PC-3 (cell line): ENCODE data around the gene CLRN3. TPM values are rescaled to one million over a fixed set of nuclear protein-coding genes. Genes with fewer than 3 reads are reported as not detected.

Source experiments
- ATAC-seq: fragments of 200-7000 bp; cut with Tn5 transposase; 2 replicates; pipeline ENCODE4 v1.9.1; 2020; ENCODE audit warnings: mild to moderate bottlenecking, moderate library complexity
- BruUV-seq: library from RNA; stranded (reverse); fragments of 400-500 nt; replicated peaks from 2 replicates; lab custom pipeline; 2021; lab: Mats Ljungman, UMichigan
- CTCF ChIA-PET: fragments of 300-600 bp; sonication (Branson Sonifier 250); formaldehyde crosslinking; loops from one replicate; lab custom pipeline; 2022; ENCODE audit warnings: antibody characterized with exemption; lab: Charles Lee
- POLR2A ChIA-PET: fragments of 300-600 bp; sonication (Branson Sonifier 250); formaldehyde crosslinking; loops from one replicate; lab custom pipeline; 2022; ENCODE audit warnings: antibody characterized with exemption; ENCODE audit not compliant: unreplicated experiment; lab: Charles Lee
- DNase-seq: peaks from one replicate; pipeline ENCODE4 v3.0.0-alpha.2; 2015
- H2AFZ ChIP-seq: fragments of 300-600 bp; sonication (generic); 2 replicates; pipeline ENCODE4 v1.6.0; 2016; ENCODE audit warnings: antibody characterized with exemption, low read length
- H3F3A ChIP-seq: fragments of 300-600 bp; sonication (generic); one replicate; pipeline ENCODE4 v1.6.0; 2017; ENCODE audit warnings: antibody characterized with exemption, low read length, control low read depth, mild to moderate bottlenecking; ENCODE audit not compliant: unreplicated experiment
- H3K27ac ChIP-seq: fragments of 300-600 bp; sonication (generic); 2 replicates; pipeline ENCODE4 v1.5.1; 2016; ENCODE audit warnings: mild to moderate bottlenecking, low read length
- H3K27me3 ChIP-seq: fragments of 300-600 bp; sonication (generic); 2 replicates; pipeline ENCODE4 v1.6.1; 2016; ENCODE audit warnings: low read length, mixed read lengths
- H3K36me3 ChIP-seq: fragments of 300-600 bp; sonication (generic); 2 replicates; pipeline ENCODE4 v1.6.1; 2016; ENCODE audit warnings: low read depth, mixed run types, low read length, mixed read lengths
- H3K4me1 ChIP-seq: fragments of 300-600 bp; sonication (generic); 2 replicates; pipeline ENCODE4 v1.5.1; 2016; ENCODE audit warnings: low read length; ENCODE audit not compliant: insufficient read depth
- H3K4me2 ChIP-seq: fragments of 300-600 bp; sonication (generic); 2 replicates; pipeline ENCODE4 v1.6.0; 2016; ENCODE audit warnings: low read length
- H3K4me3 ChIP-seq: fragments of 300-600 bp; sonication (generic); 2 replicates; pipeline ENCODE4 v1.5.1; 2016; ENCODE audit warnings: mild to moderate bottlenecking, low read length, mixed read lengths
- H3K79me2 ChIP-seq: fragments of 300-600 bp; sonication (generic); 2 replicates; pipeline ENCODE4 v1.6.1; 2017; ENCODE audit warnings: low read length, mixed read lengths
- H3K9ac ChIP-seq: fragments of 300-600 bp; sonication (generic); 2 replicates; pipeline ENCODE4 v1.6.0; 2016; ENCODE audit warnings: mild to moderate bottlenecking, low read length
- H3K9me2 ChIP-seq: fragments of 300-600 bp; sonication (generic); replicated peaks from 2 replicates; pipeline ENCODE4 v1.6.1; 2016; ENCODE audit warnings: mixed run types, low read length, mixed read lengths
- H3K9me3 ChIP-seq: fragments of 300-600 bp; sonication (generic); 2 replicates; pipeline ENCODE4 v1.6.1; 2016; ENCODE audit warnings: low read length, mixed read lengths
- H4K20me1 ChIP-seq: fragments of 300-600 bp; sonication (generic); 2 replicates; pipeline ENCODE4 v1.6.1; 2016; ENCODE audit warnings: low read length, mixed read lengths
- CTCF ChIP-seq: fragments of 300-600 bp; sonication (generic); conservative IDR thresholded peaks from 2 replicates; pipeline ENCODE4 v1.5.1; 2017; ENCODE audit warnings: antibody characterized with exemption, low read depth, mild to moderate bottlenecking, low read length
- EZH2 ChIP-seq: fragments of 300-600 bp; sonication (generic); IDR thresholded peaks from one replicate; pipeline ENCODE4 v1.6.1; 2017; ENCODE audit warnings: antibody characterized with exemption, mild to moderate bottlenecking, low read length; ENCODE audit not compliant: unreplicated experiment
- EZH2phosphoT487 ChIP-seq: fragments of 300-600 bp; sonication (generic); IDR thresholded peaks from 2 replicates; pipeline ENCODE4 v1.6.1; 2018; ENCODE audit warnings: mild to moderate bottlenecking, antibody characterized with exemption, low read length, borderline replicate concordance
- intact Hi-C: fragments of 100-400 bp; cut with micrococcal nuclease; formaldehyde crosslinking; loops from 2 replicates; pipeline ENCODE4 v1.9.0; 2023
- total RNA-seq: library from RNA; depleted of rRNA; stranded (reverse); fragments of >200 nt; gene quantifications from 2 replicates; pipeline ENCODE4 v1.2.3, GENCODE V29; 2014

Gene CLRN3
- total RNA-seq, 1 experiment from 2014 or later = not detected

- no peak overlapping the region for H3K9ac ChIP-seq
- no peaks in the 10 kb centered on the region for H3K36me3 ChIP-seq
- H3K4me1 ChIP-seq = no peaks in the 10 kb centered on the region
- no peaks in the 10 kb centered on the region for H3K9me3 ChIP-seq
- DNase-seq = no peak
- POLR2A ChIA-PET = no interaction called here
- no peak overlapping the region for H3K27ac ChIP-seq
- H2AFZ ChIP-seq = no peak overlapping the region
- no peaks in the 10 kb centered on the region for H4K20me1 ChIP-seq
- H3K9me2 ChIP-seq = no peaks in the 10 kb centered on the region
- H3K4me2 ChIP-seq = no peak overlapping the region
- CTCF ChIA-PET = no interaction called here
- H3F3A ChIP-seq = no peaks in the 10 kb centered on the region
- BruUV-seq = no TSS peak
- ATAC-seq = no peak
- H3K4me3 ChIP-seq = no peak overlapping the region
- intact Hi-C loops = no loop called here
- no peak for TF ChIP-seq EZH2phosphoT487
- no peak for TF ChIP-seq CTCF
- no peak for TF ChIP-seq EZH2
- no peaks in the 10 kb centered on the region for H3K79me2 ChIP-seq
- H3K27me3 ChIP-seq = no peaks in the 10 kb centered on the region
Observed at GRCh38 chr10:127896590-127896989, 3.8 kb upstream of the CLRN3 start.

GRCh38 chr10:127894146-127894545 lies 1.4 kb upstream of the CLRN3 start:
- no peaks in the 10 kb centered on the region for H3K36me3 ChIP-seq
- no peak overlapping the region for H3K9ac ChIP-seq
- ATAC-seq (no peak), DNase-seq (no peak)
- no peaks in the 10 kb centered on the region for H4K20me1 ChIP-seq
- H3K4me3 ChIP-seq = no peak overlapping the region
- H3K79me2 ChIP-seq = no peaks in the 10 kb centered on the region
- CTCF ChIA-PET = no interaction called here
- no peak overlapping the region for H2AFZ ChIP-seq
- intact Hi-C loops = no loop called here
- H3F3A ChIP-seq = no peaks in the 10 kb centered on the region
- no peak overlapping the region for H3K4me2 ChIP-seq
- H3K9me3 ChIP-seq = no peaks in the 10 kb centered on the region
- TF ChIP-seq EZH2phosphoT487 (no peak), CTCF (no peak), EZH2 (no peak)
- POLR2A ChIA-PET = no interaction called here
- no peaks in the 10 kb centered on the region for H3K9me2 ChIP-seq
- BruUV-seq = no TSS peak
- peaks cover 9% of the 10 kb centered on the region for H3K4me1 ChIP-seq
- no peak overlapping the region for H3K27ac ChIP-seq
- H3K27me3 ChIP-seq = no peaks in the 10 kb centered on the region

- Histone ChIP-seq H3K4me1 (peaks cover 11% of the 10 kb centered on the region), H3K9me2 (no peaks in the 10 kb centered on the region), H3K27me3 (no peaks in the 10 kb centered on the region), H3K9ac (no peak overlapping the region), H3K36me3 (no peaks in the 10 kb centered on the region), H4K20me1 (no peaks in the 10 kb centered on the region), H3K4me3 (no peak overlapping the region), H3F3A (no peaks in the 10 kb centered on the region), H3K9me3 (no peaks in the 10 kb centered on the region), H3K79me2 (no peaks in the 10 kb centered on the region), H3K4me2 (no peak overlapping the region), H3K27ac (no peak overlapping the region), H2AFZ (no peak overlapping the region)
- DNase-seq (no peak), ATAC-seq (no peak)
- intact Hi-C loops = no loop called here
- ChIA-PET POLR2A (no interaction called here), CTCF (no interaction called here)
- no TSS peak for BruUV-seq
- TF ChIP-seq CTCF = no peak
Observed at GRCh38 chr10:127890832-127891334, 1.9 kb downstream of the CLRN3 start.
